OCI-LY3 (cell line): ENCODE results near the gene RNPEP.
A peak's percentile ranks its signal among the peaks of the same experiment; 100 is the strongest.

Experiments
- H2AFZ ChIP-seq: fragments of 200-600, 300-600 bp; shearing (Covaris generic); 2 replicates; pipeline ENCODE4 v1.6.0; 2014; ENCODE audit warnings: antibody characterized with exemption, low read depth, low read length
- H3K27ac ChIP-seq: fragments of 200-600, 300-600 bp; sonication (generic); 2 replicates; pipeline ENCODE4 v1.5.1; 2014; ENCODE audit warnings: mild to moderate bottlenecking, low read length, moderate library complexity, mixed read lengths
- H3K27me3 ChIP-seq: fragments of 200-600, 300-600 bp; sonication (generic); 2 replicates; pipeline ENCODE4 v1.6.1; 2014; ENCODE audit warnings: low read depth, low read length, mixed read lengths
- H3K36me3 ChIP-seq: fragments of 200-600, 300-600 bp; sonication (generic); replicated peaks from 2 replicates; pipeline ENCODE3; 2014; ENCODE audit warnings: low read depth, low read length, mixed read lengths
- H3K4me1 ChIP-seq: fragments of 300-600, 200-600 bp; sonication (generic); 2 replicates; pipeline ENCODE4 v1.6.1; 2014; ENCODE audit warnings: low read length, mixed read lengths
- H3K4me2 ChIP-seq: fragments of 200-600, 300-600 bp; sonication (generic); 2 replicates; pipeline ENCODE4 v1.6.1; 2014; ENCODE audit warnings: low read length, mixed read lengths
- H3K4me3 ChIP-seq: fragments of 300-600, 200-600 bp; sonication (generic); 2 replicates; pipeline ENCODE4 v1.5.1; 2014; ENCODE audit warnings: antibody characterized with exemption, mild to moderate bottlenecking, low read length, moderate library complexity
- H3K79me2 ChIP-seq: fragments of 300-600, 200-600 bp; shearing (Covaris generic); 2 replicates; pipeline ENCODE4 v1.6.1; 2014; ENCODE audit warnings: mild to moderate bottlenecking, low read length, mixed read lengths
- H3K9ac ChIP-seq: fragments of 300-600, 200-600 bp; shearing (Covaris generic); 2 replicates; pipeline ENCODE4 v1.6.0; 2014; ENCODE audit warnings: mild to moderate bottlenecking, low read length, moderate library complexity
- H3K9me3 ChIP-seq: fragments of 200-600, 300-600 bp; shearing (Covaris generic); 2 replicates; pipeline ENCODE4 v1.6.1; 2014; ENCODE audit warnings: low read length, mixed read lengths; ENCODE audit not compliant: insufficient read depth
- H4K20me1 ChIP-seq: fragments of 200-600, 300-600 bp; sonication (generic); 2 replicates; pipeline ENCODE4 v1.6.1; 2016; ENCODE audit warnings: low read length, mixed read lengths; ENCODE audit not compliant: insufficient read depth
- EZH2phosphoT487 ChIP-seq: fragments of 200-600 bp; shearing (Covaris generic); IDR thresholded peaks from 2 replicates; pipeline ENCODE4 v1.6.1; 2018; ENCODE audit warnings: antibody characterized with exemption, mixed run types, low read depth
- TF ChIP-seq, protein P1 (sequence below): fragments of 200-600, 300-600 bp; sonication (generic); IDR thresholded peaks from 2 replicates; pipeline ENCODE4 v1.5.1; 2014; ENCODE audit warnings: antibody characterized with exemption, low read length, low read depth

RNPEP gene

DNA sequence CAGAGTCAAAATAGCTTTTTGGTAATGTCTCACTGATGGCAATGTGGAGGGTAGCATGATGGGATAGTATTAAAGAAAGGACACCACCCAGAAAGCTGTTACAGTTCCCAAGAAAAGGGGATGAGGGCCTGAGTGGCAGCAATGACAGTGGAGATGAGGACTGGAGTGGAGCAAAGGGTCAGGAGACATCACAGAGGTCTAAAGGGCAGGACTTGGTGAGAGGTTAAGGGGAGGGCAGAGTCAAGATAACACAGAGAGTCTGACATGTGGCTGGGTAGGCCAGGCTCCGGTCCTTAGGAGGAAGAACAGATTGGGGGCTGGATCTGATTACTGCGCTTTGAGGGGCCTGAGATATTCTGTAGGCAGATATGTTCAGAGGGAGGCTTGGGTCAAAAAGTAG, 47.3 kb downstream of the RNPEP start:
- no peak overlapping the region for H3K27ac ChIP-seq
- no peak overlapping the region for H3K4me3 ChIP-seq
- no peak overlapping the region for H2AFZ ChIP-seq

DNA sequence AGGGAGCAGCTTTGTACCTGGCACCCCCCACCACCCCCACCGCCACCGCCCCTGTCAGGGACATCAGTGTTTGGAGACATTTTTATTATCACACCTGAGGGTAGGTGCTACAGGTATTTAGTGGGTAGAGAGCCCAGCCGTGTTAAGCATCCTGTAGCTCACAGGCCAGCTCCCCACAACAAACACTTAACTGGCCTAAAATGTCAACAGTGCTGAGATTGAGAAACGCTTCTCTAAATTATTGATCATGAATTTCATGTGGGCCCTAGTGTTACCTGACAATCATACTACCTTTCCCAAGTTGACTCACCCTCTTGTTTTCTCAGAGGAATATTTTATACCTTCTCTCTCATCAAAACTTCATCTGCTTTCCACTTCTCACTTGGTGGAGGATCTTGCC, 49.3 kb downstream of the RNPEP start:
- H3K36me3 ChIP-seq: no peaks in the 10 kb centered on the region
- no peaks in the 10 kb centered on the region for H4K20me1 ChIP-seq
- no peak overlapping the region for H3K9ac ChIP-seq
- H3K27me3 ChIP-seq: no peaks in the 10 kb centered on the region
- TF ChIP-seq, protein P1, sequence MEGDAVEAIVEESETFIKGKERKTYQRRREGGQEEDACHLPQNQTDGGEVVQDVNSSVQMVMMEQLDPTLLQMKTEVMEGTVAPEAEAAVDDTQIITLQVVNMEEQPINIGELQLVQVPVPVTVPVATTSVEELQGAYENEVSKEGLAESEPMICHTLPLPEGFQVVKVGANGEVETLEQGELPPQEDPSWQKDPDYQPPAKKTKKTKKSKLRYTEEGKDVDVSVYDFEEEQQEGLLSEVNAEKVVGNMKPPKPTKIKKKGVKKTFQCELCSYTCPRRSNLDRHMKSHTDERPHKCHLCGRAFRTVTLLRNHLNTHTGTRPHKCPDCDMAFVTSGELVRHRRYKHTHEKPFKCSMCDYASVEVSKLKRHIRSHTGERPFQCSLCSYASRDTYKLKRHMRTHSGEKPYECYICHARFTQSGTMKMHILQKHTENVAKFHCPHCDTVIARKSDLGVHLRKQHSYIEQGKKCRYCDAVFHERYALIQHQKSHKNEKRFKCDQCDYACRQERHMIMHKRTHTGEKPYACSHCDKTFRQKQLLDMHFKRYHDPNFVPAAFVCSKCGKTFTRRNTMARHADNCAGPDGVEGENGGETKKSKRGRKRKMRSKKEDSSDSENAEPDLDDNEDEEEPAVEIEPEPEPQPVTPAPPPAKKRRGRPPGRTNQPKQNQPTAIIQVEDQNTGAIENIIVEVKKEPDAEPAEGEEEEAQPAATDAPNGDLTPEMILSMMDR: no peak
- no peak for TF ChIP-seq EZH2phosphoT487
- H3K9me3 ChIP-seq: no peaks in the 10 kb centered on the region
- peaks cover 12% of the 10 kb centered on the region for H3K4me1 ChIP-seq
- H3K4me2 ChIP-seq: no peak overlapping the region
- no peak overlapping the region for H3K27ac ChIP-seq
- H2AFZ ChIP-seq: no peak overlapping the region
- no peaks in the 10 kb centered on the region for H3K79me2 ChIP-seq
- H3K4me3 ChIP-seq: no peak overlapping the region

More for the DNA sequence above, 47.3 kb downstream of the RNPEP start:
- Histone ChIP-seq H3K27me3 (no peaks in the 10 kb centered on the region), H3K4me1 (peaks cover 5% of the 10 kb centered on the region), H3K79me2 (no peaks in the 10 kb centered on the region), H3K36me3 (no peaks in the 10 kb centered on the region), H4K20me1 (no peaks in the 10 kb centered on the region), H3K9ac (no peak overlapping the region), H3K4me2 (no peak overlapping the region), H3K9me3 (no peaks in the 10 kb centered on the region)
- TF ChIP-seq EZH2phosphoT487: no peak
- TF ChIP-seq, protein P1: no peak

DNA sequence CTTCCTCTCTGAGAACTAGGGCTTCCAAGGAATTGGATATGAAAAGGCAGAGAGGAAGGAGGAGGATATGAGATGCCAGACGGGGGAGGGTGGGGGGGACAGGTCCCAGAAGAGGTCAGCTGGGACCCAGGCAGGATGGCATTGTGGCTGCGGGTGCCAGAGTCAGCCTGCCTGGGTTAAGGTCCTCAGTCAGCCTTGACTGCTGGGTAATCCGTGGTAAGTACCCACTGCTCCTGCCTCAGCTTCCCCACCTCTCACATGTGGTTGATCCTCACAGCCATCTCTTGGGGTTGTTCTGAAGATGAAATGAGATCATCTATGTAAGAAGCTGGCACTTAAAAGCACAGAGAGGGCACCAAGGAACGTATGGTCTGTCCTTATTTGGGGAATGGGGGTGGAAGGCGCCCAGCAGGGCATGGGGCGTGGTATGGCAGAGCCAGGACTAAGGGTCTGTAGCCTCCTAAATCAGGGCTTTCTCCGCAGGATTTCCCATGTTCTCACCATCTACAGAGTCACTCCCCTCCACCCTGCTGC, 51.8 kb downstream of the RNPEP start:
- TF ChIP-seq EZH2phosphoT487: no peak
- TF ChIP-seq, protein P1: no peak
- no peaks in the 10 kb centered on the region for H3K36me3 ChIP-seq
- no peaks in the 10 kb centered on the region for H3K9me3 ChIP-seq
- H3K27ac ChIP-seq: no peak overlapping the region
- no peaks in the 10 kb centered on the region for H3K27me3 ChIP-seq
- peak overlapping the region; percentile 70 for H2AFZ ChIP-seq
- H3K9ac ChIP-seq: peak overlapping the region; percentile 1; the same call in 1 of the 2 replicates
- peaks cover 15% of the 10 kb centered on the region for H3K4me1 ChIP-seq
- no peaks in the 10 kb centered on the region for H4K20me1 ChIP-seq
- peak overlapping the region; percentile 46; the same call in 1 of the 2 replicates for H3K4me3 ChIP-seq
- H3K4me2 ChIP-seq: peak overlapping the region; percentile 87
- H3K79me2 ChIP-seq: no peaks in the 10 kb centered on the region

DNA sequence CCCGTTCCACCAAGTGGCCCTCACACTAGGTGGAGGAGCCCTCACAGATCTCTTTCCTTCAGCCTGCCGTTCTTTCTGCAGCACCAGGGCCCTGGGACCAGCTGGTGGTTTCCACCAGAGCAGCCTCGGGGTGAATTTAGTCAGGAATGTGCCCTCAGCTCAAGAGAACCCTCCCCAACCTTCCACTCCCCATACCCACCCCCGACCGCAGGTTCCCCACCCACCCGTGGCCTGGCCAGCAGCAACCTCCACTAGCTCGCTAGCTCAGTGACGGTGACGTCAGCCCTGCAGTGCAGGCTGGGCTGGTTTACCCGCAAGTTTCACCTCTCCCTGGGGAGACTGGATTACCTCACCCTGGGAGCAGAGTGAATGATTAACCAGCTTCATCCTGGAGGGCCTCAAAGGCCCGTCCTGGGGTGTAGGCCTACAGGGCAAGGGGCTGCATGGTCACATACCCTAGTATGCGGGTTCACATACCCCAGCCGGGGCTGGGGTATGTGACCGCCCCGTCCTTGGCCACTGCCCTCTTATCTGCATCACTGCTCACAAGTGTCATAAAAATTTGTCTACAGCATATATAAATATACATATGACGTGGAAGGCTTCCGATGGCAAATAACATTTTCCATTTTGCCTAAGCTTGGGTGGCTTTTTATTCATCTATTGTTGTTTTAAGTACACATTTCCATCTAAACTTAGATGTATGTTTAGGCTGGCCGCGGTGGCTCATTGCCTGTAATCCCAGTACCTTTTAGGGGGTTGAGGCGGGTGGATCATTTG, 52.4 kb downstream of the RNPEP start:
- no peaks in the 10 kb centered on the region for H3K36me3 ChIP-seq
- no peaks in the 10 kb centered on the region for H3K27me3 ChIP-seq
- peaks cover 15% of the 10 kb centered on the region for H3K4me1 ChIP-seq
- peak overlapping the region; percentile 46 for H3K4me3 ChIP-seq
- TF ChIP-seq, protein P1: no peak
- TF ChIP-seq EZH2phosphoT487: no peak
- H3K79me2 ChIP-seq: no peaks in the 10 kb centered on the region
- no peaks in the 10 kb centered on the region for H3K9me3 ChIP-seq
- peak overlapping the region; percentile 1; the same call in 1 of the 2 replicates for H3K9ac ChIP-seq
- H3K27ac ChIP-seq: no peak overlapping the region
- peak overlapping the region; percentile 70 for H2AFZ ChIP-seq
- peak overlapping the region; percentile 87 for H3K4me2 ChIP-seq
- no peaks in the 10 kb centered on the region for H4K20me1 ChIP-seq
